NCI-H2227 (cell line): ENCODE results near the gene PAX4.

Experiments used
- DNase-seq: peaks from one replicate; lab custom pipeline; 2025; ENCODE audit not compliant: unreplicated experiment; lab: John Stamatoyannopoulos, UW

PAX4 gene, protein sequence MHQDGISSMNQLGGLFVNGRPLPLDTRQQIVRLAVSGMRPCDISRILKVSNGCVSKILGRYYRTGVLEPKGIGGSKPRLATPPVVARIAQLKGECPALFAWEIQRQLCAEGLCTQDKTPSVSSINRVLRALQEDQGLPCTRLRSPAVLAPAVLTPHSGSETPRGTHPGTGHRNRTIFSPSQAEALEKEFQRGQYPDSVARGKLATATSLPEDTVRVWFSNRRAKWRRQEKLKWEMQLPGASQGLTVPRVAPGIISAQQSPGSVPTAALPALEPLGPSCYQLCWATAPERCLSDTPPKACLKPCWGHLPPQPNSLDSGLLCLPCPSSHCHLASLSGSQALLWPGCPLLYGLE

DNA sequence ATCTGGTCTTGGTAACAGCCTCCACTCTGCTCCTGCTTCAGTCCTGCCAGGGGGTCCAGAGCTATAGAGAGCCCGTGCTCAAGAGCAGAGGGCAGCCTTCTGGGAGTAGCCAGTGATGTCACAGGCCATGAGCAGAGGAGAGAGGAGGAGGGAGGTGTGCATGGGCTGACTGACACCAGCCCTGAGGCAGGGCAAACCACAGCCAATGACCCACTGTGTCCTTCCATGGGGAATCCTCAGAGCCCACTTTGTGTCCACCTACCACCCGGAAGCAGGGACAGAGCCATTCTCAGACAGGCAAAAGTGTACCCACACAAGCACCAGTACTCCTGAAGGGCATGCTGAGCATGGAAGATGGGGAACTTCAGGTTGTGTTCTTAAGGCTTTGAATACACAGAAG lies at the start of gene PAX4:
Gene PAX4 (minus strand): TSS at position 101 of the 400 bp plus-strand sequence. CDS start 2,214 bp downstream, outside the sequence.
- DNase-seq: no peak

DNA sequence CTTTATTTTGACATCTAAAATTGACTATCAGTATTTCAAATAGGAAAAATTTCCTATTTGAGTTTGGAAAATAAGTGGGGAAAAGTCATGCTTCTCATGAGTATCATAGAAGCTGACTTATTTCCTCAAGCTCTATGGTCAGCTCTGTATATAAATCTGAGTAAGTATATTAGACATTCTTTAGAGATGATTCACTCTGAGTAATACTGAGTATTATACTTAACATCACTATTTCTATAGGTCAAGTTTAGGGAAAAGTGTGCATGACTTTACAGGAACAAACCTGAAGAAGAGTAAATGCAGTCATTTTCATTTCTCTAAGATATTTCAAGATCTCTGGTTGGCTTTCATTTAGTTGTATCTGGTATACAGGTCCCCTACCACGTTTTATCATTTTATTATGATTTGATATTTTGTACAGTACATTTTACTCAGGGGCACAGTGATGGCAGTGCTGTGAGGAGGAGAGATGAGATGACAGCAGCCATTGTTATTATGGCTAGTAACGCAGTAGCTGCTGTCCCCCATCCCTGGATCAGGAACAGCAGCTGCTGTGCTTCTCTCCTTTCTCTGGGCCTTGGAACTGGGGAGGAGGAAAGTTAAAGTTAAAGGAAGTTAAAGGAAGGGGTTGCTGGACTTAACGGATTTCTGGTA lies 49.2 kb upstream of the PAX4 start:
- no peak for DNase-seq

DNA sequence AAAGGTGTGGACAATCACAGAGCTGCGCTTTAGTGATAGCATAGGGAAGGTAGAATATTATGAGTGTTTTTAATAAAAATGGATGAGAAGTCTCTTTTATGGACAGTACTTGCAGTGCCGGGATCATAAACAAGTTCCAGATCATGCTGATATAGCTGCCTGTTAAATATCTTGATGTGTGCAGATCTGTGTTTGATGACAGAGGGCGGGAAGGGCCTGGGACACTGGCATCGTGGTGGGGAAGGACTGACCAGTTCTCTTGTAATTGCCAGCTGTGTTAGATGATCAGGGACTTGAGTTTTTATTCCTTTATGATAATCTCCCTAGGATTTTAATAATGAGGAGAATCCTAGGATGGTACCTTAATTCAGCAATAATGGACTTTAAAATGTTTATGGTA lies 48.7 kb upstream of the PAX4 start:
- no peak for DNase-seq

DNA sequence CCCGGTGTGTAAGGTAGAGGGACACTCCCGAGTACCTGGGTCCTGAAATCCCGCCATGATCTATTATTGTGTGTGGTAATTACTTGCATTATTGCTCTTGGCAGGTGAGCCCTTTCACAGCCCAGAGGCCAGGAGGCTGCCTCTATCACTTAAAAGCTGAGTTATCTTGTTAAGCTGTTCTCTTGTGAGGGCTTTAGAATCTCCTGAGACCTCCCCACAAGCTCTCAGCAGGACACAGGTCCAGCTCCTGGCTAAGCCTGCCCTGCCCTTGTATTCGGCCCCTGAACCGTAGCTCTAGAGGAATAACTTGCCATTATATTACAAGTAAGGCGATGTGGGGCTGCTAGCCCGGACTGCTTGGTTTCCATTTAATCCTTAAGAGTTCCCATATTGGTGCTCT lies 48.0 kb upstream of the PAX4 start:
- no peak for DNase-seq

DNA sequence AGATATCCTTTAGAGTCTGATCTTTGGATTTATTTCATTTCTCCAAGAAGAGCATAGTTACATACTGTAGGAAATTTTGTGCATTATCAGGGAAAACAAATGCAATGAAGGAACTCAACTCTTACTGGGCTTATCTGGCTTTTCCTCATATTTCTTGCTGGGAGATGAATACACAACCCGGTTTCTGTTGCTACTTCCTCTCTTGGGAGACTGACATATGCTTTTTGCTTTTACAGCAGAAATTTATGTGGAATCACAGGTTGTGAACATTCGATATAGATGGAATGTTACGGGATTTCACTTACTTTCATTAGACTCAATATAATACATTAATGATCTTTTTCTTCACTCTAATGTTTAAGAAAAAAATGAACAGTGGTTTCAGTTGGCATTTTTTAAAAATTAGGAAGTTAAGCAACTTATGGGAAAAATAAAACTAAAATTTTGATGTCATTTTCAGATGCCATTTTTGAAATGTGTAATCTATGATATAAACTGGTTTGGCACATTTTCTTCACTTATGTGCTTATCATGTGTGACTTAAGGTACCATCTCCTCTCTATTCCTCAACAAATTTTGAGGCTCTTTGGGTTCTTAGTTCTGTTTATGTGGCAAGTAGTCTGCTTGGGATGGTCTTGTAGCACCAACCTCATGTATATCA lies 41.2 kb upstream of the PAX4 start:
- no peak for DNase-seq

DNA sequence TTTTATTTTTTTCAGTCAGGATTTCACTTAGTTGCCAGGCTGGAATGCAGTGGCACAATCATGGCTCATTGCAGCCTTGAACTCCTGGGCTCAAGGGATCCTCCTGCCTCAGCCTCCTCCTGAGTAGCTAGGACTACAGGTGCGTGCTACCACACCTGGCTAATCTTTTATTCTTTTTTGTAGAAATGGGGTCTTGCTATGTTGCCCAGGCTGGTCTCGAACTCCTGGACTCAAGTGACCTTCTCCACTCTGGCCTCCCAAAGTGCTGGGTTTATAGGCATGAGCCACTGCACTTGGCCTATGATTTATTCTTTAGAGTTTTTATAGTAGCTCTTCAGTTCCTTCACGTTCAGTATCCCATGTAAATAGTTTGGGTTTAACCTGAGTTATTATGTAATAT lies 39.6 kb upstream of the PAX4 start:
- no peak for DNase-seq

DNA sequence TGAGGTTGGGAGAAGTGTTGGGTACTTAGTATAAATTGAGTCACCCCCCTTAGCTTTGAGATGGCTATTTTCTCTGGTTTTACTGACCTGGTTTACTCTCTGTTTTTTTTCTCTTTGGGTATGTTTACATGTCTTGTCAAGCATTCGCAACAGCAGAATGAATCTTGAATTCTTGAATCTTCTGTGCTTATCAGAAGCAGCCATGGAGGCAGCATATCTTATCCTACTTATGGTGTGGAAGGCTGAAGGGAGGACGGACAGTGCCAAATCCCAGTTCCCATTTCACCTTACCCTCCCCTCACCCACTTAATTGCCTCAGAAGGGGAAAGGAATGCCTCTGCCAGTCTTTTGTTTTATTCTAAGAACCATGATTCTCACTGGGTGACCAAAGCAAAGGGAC lies 37.8 kb upstream of the PAX4 start:
- DNase-seq: no peak

DNA sequence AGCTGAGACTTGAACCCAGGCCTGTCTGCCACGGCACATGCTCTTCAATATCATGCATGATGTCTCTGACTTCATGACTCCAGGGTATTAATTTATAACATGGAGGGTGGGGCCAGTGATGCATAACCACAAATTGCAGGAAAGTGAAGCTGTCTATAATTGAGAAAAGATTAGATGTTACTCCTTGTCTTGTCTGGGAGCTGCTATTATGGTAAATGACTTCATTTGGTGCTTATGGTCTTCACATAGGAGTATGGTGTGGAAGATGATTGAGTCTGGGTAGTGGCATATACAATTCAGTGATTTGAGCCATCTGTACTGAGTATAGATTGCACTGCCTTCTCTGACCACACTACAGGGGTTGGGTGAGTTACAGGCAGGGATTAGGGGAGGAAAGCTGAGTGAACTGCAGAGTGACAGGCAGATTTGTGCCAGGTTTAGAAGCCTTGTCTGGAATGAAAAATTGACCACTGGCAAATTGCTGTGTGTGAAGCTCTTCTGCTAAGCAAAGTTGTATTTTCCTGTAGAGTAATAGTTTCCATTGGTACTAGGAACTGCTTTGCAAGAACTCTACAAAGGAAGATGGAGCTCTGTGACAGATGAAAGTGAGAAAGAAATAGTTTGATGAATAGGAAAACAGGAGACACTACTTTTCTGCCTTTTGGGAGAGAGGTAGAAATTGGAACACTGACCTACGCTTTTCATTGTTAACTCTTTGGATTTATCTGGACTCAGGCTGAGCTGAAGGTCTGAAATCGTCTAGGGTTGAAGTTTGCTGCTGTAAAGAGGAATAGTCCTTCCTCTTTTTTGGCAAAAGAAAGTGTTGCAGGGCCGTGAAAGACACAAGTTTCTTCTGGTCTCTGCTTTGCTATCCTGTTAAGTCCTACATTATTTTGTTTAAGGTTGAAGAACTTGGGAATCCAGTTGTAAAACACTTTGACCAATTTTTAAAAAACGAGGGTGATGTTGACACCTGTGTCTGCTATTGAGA lies 36.8 kb upstream of the PAX4 start:
- DNase-seq: peak; percentile 34

DNA sequence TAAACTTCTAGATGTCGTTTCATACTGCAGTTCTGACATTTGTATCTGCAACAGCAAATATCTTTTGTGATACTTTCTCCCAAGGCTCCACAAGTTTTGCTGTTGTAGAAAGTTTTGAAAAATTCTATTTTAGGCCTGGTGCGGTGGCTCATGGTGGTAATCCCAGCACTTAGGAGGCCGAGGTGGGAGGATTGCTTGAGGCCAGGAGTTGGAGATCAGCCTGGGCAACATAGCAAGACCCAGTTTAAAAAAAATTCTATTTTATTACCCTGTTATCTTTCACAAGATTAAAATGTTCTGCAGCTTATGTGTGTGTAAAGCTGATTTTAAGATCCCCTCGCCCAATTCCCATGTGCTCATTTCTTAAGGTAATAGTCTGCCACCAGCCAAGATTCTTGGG lies 35.5 kb upstream of the PAX4 start:
- DNase-seq: no peak

DNA sequence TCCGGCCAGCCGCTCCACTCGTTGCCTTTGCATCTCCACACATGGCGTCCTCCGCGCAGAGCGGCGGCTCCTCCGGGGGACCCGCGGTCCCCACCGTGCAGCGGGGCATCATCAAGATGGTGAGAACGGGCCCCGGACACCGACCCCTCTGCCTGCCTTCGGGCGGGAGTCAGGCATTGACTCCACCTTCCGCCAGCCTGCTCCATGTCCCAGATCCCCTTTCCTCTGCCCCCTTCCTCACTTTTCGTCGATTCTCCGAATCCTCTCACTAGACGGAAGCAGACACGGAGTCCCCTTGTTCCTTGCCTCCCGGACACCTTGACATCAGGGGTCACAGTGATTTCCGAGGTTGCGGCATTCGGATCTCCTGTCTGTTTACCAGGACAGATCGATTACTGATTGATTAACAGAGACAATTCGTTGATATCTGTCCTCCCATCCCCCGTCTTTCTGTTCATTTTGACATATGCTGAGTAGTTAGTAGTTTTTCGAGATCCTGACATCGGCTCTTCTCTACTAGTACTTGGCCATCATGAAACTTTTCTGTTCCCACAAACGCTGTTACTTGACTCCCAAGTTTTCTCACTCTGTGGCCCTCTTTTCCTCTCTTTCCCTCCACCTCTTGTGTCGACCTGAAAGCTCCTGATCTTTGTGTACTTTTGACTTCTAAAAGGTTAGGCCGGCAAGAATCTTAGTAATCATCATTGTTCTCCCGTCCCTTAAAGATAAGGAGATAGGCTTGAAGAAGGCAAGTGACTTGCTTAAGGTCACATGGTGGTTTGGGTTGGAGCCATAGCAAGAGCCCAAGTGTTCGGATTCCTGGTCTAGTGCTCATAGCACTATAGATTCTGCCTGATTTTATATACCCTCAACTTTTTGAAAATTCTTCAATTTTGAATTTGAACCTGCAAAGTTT lies 34.6 kb upstream of the PAX4 start:
- no peak for DNase-seq

DNA sequence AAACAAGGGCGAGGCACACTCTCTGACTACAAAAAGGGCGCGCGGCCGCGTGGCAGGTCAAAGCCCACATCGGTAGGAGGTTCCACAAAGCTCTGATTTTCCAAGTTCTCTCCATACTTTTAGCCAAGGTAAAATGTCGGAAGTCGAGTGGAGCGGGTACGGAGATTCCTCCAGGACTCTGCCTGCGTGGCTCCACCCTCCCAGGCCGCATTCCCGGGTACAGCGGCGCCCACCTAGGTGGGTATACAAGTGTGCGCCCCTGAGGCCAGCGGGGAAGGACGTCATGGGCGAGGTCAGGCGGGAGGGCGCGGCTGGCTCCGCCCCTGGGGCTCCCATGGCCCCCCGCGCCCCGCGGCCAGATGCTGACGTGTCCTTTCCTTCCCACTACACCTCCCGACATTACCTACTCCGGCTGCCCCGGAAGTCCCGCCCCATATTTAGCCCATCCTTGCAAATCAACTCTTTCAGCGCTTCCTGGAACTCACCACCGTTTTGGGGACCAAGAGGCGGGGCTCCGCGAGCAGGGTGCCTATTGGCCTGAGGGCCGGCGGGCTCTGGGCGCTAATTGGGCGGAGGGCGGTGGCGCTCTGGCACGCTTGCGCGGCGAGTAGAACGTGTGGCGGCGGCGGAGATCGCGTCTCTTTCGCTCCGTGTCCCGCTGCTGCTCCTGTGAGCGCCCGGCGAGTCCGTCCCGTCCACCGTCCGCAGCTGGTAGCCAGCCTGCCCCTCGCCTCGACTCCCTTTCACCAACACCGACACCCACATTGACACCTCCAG lies 33.8 kb upstream of the PAX4 start, which contains the start of gene SND1:
Gene SND1 (plus strand): TSS at position 639 of the 777 bp plus-strand sequence. CDS start 180 bp downstream, outside the sequence.
- peak; percentile 99 for DNase-seq

DNA sequence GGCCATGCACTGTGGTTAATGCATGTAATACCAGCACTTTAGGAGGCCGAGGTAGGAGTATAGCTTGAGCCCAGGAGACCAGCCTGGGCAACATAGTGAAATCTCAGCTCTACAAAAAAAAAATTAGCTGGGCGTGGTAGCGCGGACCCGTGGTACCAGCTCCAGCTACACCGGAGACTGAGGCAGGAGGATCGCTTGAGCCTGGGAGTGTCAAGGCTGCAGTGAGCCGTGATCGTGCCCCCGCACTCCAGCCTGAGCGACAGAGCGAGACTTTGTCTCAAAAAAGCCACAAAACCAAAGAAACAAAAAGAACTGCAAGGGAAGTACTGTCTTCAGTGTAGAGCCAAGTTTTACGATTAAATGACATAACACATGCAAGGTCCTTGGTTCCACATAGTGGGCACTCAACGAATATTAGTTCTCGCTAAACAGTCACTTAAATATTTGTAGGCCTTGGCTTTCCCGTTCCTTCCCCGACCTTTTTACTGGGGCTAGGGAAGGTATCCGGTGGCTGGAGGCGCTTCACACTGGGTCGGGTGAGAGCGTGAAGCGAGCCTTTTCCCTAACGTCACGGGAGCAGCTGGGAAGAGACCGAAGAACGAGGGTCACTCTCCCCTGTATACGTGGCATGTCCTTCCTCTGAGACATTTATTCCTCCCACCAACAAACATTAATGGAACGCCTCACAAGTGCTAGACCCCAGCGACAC lies 33.1 kb upstream of the PAX4 start:
- peak; percentile 77 for DNase-seq

DNA sequence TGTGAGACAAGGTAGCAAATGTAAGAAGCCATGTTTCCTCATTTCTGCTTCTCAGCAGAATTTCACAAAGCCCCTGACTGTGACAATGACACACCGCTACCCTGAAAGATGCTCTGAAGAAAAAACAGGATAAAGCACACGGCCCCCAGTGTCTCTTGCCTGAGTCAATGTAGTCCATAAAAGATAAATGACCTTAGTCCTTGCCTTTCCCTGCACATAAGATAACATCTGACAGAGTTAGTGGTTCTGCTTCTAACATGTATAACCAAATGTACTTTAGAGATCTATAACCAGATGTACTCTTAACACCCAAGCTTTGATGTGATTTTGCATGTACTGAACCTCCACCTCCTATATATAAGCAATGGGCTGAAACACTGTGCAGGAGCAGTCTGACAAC lies 31.0 kb upstream of the PAX4 start:
- DNase-seq: no peak

DNA sequence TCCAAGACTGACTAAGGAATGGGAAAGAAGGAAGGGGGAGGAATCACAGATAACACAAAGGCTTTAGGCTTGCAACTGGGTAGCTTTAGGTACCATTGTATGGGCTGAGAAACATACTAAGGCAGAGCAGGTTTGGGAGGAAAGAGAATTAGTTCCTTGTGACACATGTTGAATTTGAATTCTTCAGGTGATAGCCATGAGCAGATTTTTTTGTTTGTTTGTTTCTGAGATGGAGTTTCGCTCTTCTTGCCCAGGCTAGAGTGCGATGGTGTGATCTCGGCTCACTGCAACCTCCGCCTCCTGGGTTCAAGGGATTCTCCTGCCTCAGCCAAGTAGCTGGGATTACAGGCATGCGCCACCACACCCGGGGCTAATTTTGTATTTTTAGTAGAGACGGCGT lies 29.7 kb upstream of the PAX4 start:
- no peak for DNase-seq

DNA sequence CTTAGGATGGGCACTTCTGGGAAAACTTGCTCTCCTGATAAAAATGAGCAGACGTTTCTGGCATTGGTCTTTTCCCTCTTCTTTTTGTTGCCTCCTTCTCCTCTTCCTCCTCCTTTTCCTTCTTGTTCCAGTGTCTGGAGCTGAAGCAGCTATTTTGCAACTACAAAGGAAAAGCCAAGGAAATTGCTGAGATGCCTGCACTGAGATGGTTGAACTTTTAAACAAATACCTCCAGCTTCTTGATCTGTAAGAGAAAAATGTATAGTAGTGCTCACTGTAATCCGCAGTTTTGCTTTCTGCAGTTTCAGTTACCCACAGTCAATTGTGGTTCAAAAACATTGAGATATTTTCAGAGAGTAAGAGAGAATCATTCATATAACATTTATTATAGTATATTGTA lies 26.5 kb upstream of the PAX4 start:
- no peak for DNase-seq

DNA sequence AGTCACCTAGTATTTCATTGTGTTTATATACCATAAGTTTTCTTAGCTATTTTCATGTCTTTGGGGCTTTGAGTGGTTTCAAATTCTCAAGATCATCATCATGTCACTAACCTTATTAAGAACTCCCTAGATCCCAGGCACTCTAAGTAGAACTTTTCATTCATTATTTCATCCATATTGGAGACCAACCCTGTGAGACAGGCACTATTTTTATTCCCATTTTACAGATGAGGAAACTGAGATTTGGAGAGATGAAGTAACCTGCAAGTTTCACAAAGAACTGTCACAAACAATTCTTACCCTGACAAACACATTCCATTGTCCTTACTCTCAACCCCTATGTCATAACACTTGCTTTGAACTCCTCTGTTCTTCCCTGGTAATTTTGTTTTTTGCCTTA lies 20.3 kb upstream of the PAX4 start:
- no peak for DNase-seq

DNA sequence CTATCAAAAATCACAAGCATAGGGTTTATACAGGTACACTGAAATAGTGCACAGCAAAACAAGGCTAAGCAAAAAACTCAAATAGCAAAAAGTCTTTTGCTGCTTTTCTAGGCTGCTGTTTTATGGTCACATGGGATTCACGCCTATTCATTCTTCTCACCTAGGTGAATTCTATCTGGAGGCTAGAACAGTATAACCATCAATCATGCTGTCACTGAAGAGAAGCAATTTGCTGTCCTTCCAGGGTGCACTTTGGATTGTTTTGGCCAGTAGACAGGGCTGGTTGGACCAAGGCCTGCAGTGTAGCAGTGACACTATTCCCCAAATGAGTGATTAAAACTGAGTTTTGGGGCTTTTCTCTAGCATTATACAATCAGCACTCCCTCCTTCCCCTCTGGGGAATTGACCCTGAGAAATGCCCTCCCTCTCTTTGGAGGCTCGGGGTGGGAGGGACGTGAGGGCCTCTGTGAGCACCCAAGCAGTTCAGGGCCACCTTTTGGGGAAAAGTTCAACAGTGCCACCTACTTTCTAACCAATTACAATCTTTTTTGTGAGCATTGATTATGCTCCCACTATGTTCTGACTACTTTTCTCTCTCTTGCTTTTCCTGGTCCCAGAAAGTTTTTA lies 17.8 kb upstream of the PAX4 start:
- peak; percentile 37 for DNase-seq
